Effector CD4-positive, alpha-beta T cell (primary cell): Measurements from ENCODE around the gene STEAP2.

Experiments used
- DNase-seq: peaks from one replicate; pipeline ENCODE4 v3.0.0-alpha.2; 2020

The STEAP2 gene

GRCh38 chr7:90276033-90276728 lies 64.6 kb downstream of the STEAP2 start:
- no peak for DNase-seq
